Naive thymus-derived CD4-positive, alpha-beta T cell (primary cell): ENCODE results near the gene KCNK16. TPM values are rescaled to one million over a fixed set of nuclear protein-coding genes. Genes with fewer than 3 reads are reported as not detected.

Experiments
- polyA plus RNA-seq, 2 donors: library from polyadenylated mRNA; unstranded; fragments of 300-500 nt; fragmentation: Illumina TruSeq; gene quantifications; one replicate each; pipeline ENCODE4 v1.2.3, GENCODE V29; 2021
- total RNA-seq, 6 experiments: library from RNA in 5 of 6; stranded (reverse) in 5 of 6; gene quantifications; 1 replicate in 5 of 6; 2 replicates in 1 of 6; pipeline ENCODE4 v1.2.3 and lab custom pipeline; 2021 to 2026

Gene KCNK16
- total and polyA plus RNA-seq, 7 experiments from 2014 or later, result not detected

Other genes with a start within 250 kb of the KCNK16 start
- gene SAYSD1, start 207.5 kb downstream of the KCNK16 start, total RNA-seq, result 10 to 100 TPM; 15.1 to 26.8 (median 19.8) TPM
- 10 to 100 TPM; 18.6 to 21.6 TPM for gene SAYSD1, start 207.5 kb downstream of the KCNK16 start, polyA plus RNA-seq
- gene KCNK5, start 93.2 kb downstream of the KCNK16 start, total RNA-seq, result 1 to 10 TPM in 1 of 5 experiments, under 1 TPM in 2, not detected in 2; 0.24 to 9.6 (median 0.34) TPM
- under 1 TPM in 1 of 2 donors, not detected in 1; 0.20 TPM for gene KCNK5, start 93.2 kb downstream of the KCNK16 start, polyA plus RNA-seq
- under 1 TPM in 1 of 5 experiments, not detected in 4; 0.72 TPM for gene KCNK17, start 8.3 kb downstream of the KCNK16 start, total RNA-seq
- gene KCNK17, start 8.3 kb downstream of the KCNK16 start, polyA plus RNA-seq, result not detected